Measurements from ENCODE around the gene LRRIQ4.

GRCh38 chr3:169850618-169851017, 37.9 kb downstream of the LRRIQ4 start:
- TF ChIP-seq POU6F1 (CRISPR knock-in tag; IDR thresholded peaks at IDR 0.05; ENCODE audit: borderline replicate concordance, low read depth) (no peak), CSRNP3 (CRISPR knock-in tag; IDR thresholded peaks at IDR 0.05) (no peak), CREB5 (CRISPR knock-in tag; IDR thresholded peaks at IDR 0.05; ENCODE audit: low read depth) (no peak), TOX (CRISPR knock-in tag; IDR thresholded peaks at IDR 0.05; ENCODE audit: borderline replicate concordance) (no peak), PATZ1 (CRISPR knock-in tag; IDR thresholded peaks at IDR 0.05; ENCODE audit: borderline replicate concordance) (no peak), RARB (CRISPR knock-in tag; IDR thresholded peaks at IDR 0.05) (no peak), ZC3H10 (CRISPR knock-in tag; IDR thresholded peaks at IDR 0.05) (no peak), ZNF565 (CRISPR knock-in tag; conservative IDR thresholded peaks at IDR 0.05; ENCODE audit: low read depth) (no peak), ARNTL (CRISPR knock-in tag; IDR thresholded peaks at IDR 0.05; ENCODE audit: borderline replicate concordance, low read depth) (no peak), ZNF8 (CRISPR knock-in tag; IDR thresholded peaks at IDR 0.05) (no peak), ZNF70 (CRISPR knock-in tag; IDR thresholded peaks at IDR 0.05) (no peak), ZFP30 (CRISPR knock-in tag; IDR thresholded peaks at IDR 0.05) (no peak), ZFP3 (CRISPR knock-in tag; IDR thresholded peaks at IDR 0.05) (no peak), CSDC2 (CRISPR knock-in tag; IDR thresholded peaks at IDR 0.05) (no peak)
